Fibroblast of the aortic adventitia (primary cell): ENCODE results near the gene SV2C. TPM values are rescaled to one million over a fixed set of nuclear protein-coding genes. Genes with fewer than 3 reads are reported as not detected.
A peak's percentile ranks its signal among the peaks of the same experiment; 100 is the strongest.
"Not testable (repeated sequence)": the region's sequence is repeated elsewhere in the genome, so short reads cannot be mapped to it uniquely, and the experiment has no call there.

Experiments used
- DNase-seq: peaks from one replicate; pipeline ENCODE4 v3.0.0-alpha.2; 2010; ENCODE audit warnings: low read depth
- H3K4me3 ChIP-seq: 2 replicates; pipeline ENCODE4 v1.5.1; 2011; ENCODE audit warnings: low read depth, mild to moderate bottlenecking, control low read depth, low read length, moderate library complexity
- total RNA-seq: library from RNA; depleted of rRNA; stranded (reverse); fragments of >200 nt; gene quantifications from 2 replicates; pipeline ENCODE4 v1.2.3, GENCODE V29; 2012; ENCODE audit warnings: low replicate concordance
- TF ChIP-seq, protein P1 (sequence below): IDR thresholded peaks from 2 replicates; pipeline ENCODE4 v1.5.1; 2011; ENCODE audit warnings: mild to moderate bottlenecking, low read length, control low read depth, inconsistent platforms; ENCODE audit not compliant: insufficient read depth

Gene SV2C
- total RNA-seq, 1 donor, result not detected

DNA sequence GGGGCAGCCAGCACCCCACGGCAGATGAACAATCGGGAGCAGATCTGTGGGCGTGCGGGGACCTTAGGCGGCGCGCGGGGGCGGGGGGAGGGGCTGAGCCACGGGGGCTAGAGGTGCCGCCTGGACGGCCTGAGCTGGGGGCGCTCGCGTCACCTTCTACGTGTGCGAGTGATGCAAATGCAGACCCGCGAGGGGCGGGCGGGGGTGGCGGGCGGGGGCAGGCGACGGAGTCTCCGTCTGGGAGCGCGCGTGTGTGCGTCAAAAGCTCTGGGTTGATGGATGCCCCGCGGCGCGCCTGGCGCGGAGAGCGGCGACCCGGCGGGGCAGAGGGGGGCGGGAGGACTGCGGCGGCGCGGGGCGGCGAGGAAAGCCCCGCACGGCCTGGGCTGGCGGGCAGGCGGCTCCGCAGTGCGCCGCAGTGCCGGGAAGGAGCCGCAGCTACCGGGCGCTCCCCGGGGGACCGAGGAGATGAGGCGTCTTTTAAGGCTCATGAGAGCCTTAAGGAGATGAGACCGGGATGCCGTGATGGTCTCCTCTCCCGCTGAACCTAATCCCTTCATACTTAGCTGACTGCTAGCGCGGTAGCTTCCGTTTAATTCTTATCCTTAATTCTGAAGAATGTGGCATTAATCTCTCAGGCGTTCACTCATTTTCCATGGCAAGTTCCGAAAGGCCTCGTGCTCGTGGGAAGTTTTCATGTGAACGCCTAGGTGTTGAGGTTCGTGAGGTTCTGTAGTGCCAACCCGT lies 1.5 kb downstream of the SV2C start:
- H3K4me3 ChIP-seq, result no peak overlapping the region
- DNase-seq, result no peak
- TF ChIP-seq, protein P1, sequence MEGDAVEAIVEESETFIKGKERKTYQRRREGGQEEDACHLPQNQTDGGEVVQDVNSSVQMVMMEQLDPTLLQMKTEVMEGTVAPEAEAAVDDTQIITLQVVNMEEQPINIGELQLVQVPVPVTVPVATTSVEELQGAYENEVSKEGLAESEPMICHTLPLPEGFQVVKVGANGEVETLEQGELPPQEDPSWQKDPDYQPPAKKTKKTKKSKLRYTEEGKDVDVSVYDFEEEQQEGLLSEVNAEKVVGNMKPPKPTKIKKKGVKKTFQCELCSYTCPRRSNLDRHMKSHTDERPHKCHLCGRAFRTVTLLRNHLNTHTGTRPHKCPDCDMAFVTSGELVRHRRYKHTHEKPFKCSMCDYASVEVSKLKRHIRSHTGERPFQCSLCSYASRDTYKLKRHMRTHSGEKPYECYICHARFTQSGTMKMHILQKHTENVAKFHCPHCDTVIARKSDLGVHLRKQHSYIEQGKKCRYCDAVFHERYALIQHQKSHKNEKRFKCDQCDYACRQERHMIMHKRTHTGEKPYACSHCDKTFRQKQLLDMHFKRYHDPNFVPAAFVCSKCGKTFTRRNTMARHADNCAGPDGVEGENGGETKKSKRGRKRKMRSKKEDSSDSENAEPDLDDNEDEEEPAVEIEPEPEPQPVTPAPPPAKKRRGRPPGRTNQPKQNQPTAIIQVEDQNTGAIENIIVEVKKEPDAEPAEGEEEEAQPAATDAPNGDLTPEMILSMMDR, result no peak

DNA sequence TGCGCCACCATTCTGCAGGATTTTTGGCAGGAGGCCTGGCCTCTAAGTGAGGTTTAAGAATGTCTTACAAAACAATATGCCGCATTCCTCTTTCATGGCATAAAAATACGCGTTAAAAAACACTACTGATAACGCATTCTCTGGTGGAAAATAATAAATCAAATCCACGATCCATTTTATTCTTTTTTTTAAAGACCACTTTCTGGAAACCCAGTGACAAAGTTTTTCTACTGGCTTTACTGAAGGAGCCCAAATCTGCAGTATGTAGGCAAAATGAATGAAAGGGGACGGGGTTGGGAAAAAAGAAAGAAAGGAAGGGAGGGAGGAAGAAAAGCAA lies 2.0 kb downstream of the SV2C start:
- peak; percentile 30 for DNase-seq
- H3K4me3 ChIP-seq, result no peak overlapping the region
- TF ChIP-seq, protein P1, result no peak

DNA sequence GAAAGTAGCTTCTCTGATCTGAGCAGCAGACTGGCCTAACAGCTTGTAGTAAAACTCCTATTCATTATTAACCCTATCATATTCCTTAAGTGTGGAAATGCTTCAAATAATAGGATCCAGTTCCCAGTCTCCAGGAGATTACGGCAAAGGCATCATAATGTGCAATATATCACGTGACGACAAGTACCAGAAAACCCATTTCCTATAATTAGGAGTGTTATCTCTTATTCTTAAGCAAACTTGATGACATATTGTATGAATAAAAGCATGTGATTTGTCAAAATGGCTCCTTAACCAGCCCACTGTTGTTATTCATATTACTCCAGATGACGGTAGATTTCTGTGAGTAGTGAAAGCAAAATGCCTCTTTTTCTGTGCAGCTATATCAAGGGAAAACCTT lies 2.9 kb downstream of the SV2C start:
- DNase-seq, result no peak
- H3K4me3 ChIP-seq, result no peak overlapping the region
- TF ChIP-seq, protein P1, result no peak

DNA sequence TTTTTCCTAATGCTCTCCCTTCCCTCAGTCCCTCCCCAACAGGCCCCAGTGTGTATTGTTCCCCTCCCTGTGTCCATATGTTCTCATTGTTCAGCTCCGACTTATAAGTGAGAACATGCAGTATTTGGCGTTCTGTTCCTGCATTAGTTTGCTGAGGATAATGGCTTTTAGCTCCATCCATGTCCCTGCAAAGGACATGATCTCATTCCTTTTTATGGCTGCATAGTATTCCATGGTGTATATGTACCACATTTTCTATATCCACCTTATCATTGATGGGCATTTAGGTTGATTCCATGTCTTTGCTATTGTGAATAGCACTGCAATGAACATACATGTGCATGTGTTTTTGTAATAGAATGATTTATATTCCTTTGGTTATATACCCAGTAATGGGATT lies 6.0 kb downstream of the SV2C start:
- not testable (repeated sequence) for DNase-seq, H3K4me3 ChIP-seq

DNA sequence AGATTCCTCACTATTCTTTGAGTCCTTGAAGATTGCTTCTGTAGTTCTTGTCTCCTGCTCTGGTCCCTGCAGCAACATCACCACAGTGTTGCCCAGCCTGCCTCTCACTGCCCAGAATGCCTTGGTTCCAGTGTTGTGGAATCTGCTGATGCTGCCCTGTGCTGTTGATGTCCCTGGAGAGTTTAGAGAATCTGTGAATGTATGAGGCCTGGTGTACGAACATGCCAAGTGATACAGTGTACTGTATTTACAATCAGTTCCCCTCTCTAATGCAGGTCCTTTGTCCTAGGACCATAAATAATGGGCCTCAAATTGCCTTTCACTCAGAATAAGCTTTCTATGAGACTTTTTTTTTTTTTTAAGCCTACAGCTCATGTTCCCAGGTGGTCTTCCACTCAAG lies 8.2 kb downstream of the SV2C start:
- no peak overlapping the region for H3K4me3 ChIP-seq
- DNase-seq, result no peak
- TF ChIP-seq, protein P1, result no peak

DNA sequence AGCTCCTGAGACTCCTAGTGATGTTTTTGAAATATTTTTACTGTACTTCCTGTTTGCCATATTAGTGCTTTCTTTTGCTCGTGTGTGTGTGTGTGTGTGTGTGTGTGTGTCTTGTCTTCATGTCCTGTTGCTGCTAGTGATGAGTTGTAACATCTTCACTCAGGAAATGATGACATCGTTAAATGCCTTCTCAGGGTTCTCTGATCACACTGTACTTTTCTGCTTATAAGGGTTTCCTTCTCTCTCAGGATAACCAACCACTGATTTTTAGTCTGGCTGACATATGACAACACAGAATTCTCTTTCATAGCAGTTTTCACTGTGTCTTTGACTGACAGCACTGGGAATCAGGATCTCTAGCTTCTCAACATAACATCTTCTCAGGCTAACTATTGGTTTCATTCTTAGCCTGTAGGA lies 16.1 kb downstream of the SV2C start:
- H3K4me3 ChIP-seq, result no peak overlapping the region
- DNase-seq, result no peak
- TF ChIP-seq, protein P1, result no peak

DNA sequence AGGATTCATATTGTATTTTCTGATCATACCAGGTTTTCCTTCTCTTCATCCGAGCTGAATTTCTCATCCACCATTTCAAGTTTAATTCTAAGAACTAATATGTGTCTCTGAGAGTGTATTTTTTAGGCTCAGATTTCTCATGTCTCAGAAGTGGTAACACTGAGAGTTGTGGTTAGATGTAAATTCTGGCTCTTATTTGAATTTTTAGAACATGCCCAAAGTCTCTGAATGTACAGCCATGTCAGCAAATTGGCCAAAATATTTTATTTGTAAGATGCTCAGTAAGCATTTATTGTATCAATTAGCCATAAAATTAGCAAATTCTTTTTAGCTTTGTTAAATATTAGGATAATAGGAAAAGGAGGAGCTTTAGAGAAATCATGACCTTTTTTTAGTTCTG lies 16.6 kb downstream of the SV2C start:
- no peak for DNase-seq
- TF ChIP-seq, protein P1, result no peak

More for the DNA sequence above, 16.6 kb downstream of the SV2C start:
- H3K4me3 ChIP-seq, result no peak overlapping the region
